A549 (cell line): ENCODE data around the gene PDSS2.

Experiments used
- CHD4 ChIP-seq: fragments of 200-600 bp; sonication (generic); IDR thresholded peaks from 2 replicates; pipeline ENCODE4 v1.6.1; 2016; ENCODE audit warnings: antibody characterized with exemption, mild to moderate bottlenecking, borderline replicate concordance
- GATA3 ChIP-seq: IDR thresholded peaks from 2 replicates; pipeline ENCODE4 v1.6.1; 2012; ENCODE audit warnings: borderline replicate concordance
- TF ChIP-seq, protein P1 (sequence below): fragments of 250-450 bp; sonication (Bioruptor Pico); IDR thresholded peaks from 2 replicates; pipeline ENCODE4 v1.5.0; 2021; ENCODE audit warnings: mild to moderate bottlenecking, moderate library complexity, borderline replicate concordance
- TF ChIP-seq, protein P2 (sequence below): fragments of >200 bp; sonication (Bioruptor Twin); formaldehyde crosslinking; IDR thresholded peaks from 3 replicates; pipeline ENCODE4 v1.5.1; 2016

- TF ChIP-seq GATA3 (no peak), CHD4 (no peak)
- TF ChIP-seq, protein P1, sequence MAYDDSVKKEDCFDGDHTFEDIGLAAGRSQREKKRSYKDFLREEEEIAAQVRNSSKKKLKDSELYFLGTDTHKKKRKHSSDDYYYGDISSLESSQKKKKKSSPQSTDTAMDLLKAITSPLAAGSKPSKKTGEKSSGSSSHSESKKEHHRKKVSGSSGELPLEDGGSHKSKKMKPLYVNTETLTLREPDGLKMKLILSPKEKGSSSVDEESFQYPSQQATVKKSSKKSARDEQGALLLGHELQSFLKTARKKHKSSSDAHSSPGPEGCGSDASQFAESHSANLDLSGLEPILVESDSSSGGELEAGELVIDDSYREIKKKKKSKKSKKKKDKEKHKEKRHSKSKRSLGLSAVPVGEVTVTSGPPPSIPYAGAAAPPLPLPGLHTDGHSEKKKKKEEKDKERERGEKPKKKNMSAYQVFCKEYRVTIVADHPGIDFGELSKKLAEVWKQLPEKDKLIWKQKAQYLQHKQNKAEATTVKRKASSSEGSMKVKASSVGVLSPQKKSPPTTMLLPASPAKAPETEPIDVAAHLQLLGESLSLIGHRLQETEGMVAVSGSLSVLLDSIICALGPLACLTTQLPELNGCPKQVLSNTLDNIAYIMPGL (CRISPR knock-in tag): no peak
- TF ChIP-seq, protein P2, sequence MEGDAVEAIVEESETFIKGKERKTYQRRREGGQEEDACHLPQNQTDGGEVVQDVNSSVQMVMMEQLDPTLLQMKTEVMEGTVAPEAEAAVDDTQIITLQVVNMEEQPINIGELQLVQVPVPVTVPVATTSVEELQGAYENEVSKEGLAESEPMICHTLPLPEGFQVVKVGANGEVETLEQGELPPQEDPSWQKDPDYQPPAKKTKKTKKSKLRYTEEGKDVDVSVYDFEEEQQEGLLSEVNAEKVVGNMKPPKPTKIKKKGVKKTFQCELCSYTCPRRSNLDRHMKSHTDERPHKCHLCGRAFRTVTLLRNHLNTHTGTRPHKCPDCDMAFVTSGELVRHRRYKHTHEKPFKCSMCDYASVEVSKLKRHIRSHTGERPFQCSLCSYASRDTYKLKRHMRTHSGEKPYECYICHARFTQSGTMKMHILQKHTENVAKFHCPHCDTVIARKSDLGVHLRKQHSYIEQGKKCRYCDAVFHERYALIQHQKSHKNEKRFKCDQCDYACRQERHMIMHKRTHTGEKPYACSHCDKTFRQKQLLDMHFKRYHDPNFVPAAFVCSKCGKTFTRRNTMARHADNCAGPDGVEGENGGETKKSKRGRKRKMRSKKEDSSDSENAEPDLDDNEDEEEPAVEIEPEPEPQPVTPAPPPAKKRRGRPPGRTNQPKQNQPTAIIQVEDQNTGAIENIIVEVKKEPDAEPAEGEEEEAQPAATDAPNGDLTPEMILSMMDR: no peak
Measured at GRCh38 chr6:107123501-107123900, 335.9 kb downstream of the PDSS2 start.
